Activated T-cell treated with anti-CD3 and anti-CD28 coated beads, Interleukin-2, amount 50 U/mL, for 72 hours (primary cell): Measurements from ENCODE around the gene ASTL. TPM values are rescaled to one million over a fixed set of nuclear protein-coding genes. Genes with fewer than 3 reads are reported as not detected.

Experiments
- ATAC-seq, 2 donors: fragments of 150-1000 bp; cut with Tn5 transposase; replicated peaks in 1 of 2; 2 replicates each; pipeline ENCODE4 v1.10.0; 2021; ENCODE audit warnings: moderate library complexity in 2 of 2, mild to moderate bottlenecking in 1 of 2
- DNase-seq, 2 donors: peaks; one replicate each; pipeline ENCODE4 v3.0.0; 2021 to 2022; ENCODE audit warnings: mixed read lengths in 1 of 2
- H3K27ac Mint-ChIP-seq: one replicate; pipeline ENCODE4 v1.8.0; 2022; ENCODE audit warnings: mild to moderate bottlenecking, moderate library complexity, mixed read lengths
- H3K27me3 Mint-ChIP-seq: one replicate; pipeline ENCODE4 v1.8.0; 2022; ENCODE audit warnings: low read depth, mixed read lengths
- H3K36me3 Mint-ChIP-seq, 2 donors: one replicate each; pipeline ENCODE4 v1.8.0; 2022; ENCODE audit warnings: mixed read lengths in 2 of 2, mild to moderate bottlenecking in 1 of 2; ENCODE audit not compliant: insufficient read depth in 2 of 2
- H3K4me1 Mint-ChIP-seq: one replicate; pipeline ENCODE4 v1.8.0; 2022; ENCODE audit warnings: low read depth, mixed read lengths
- H3K4me3 Mint-ChIP-seq, 2 donors: one replicate each; pipeline ENCODE4 v1.8.0; 2022; ENCODE audit warnings: mild to moderate bottlenecking in 2 of 2, mixed read lengths in 2 of 2, moderate library complexity in 2 of 2
- H3K9me3 Mint-ChIP-seq, 2 donors: one replicate each; pipeline ENCODE4 v1.8.0; 2022; ENCODE audit warnings: mixed read lengths in 2 of 2
- total RNA-seq, 2 donors: library from RNA; stranded (reverse); gene quantifications; one replicate each; pipeline ENCODE4 v1.2.3, GENCODE V29; 2022

ASTL gene
- total RNA-seq, 2 donors from 2014 or later, result 8.1 to 9.1 TPM

DNA sequence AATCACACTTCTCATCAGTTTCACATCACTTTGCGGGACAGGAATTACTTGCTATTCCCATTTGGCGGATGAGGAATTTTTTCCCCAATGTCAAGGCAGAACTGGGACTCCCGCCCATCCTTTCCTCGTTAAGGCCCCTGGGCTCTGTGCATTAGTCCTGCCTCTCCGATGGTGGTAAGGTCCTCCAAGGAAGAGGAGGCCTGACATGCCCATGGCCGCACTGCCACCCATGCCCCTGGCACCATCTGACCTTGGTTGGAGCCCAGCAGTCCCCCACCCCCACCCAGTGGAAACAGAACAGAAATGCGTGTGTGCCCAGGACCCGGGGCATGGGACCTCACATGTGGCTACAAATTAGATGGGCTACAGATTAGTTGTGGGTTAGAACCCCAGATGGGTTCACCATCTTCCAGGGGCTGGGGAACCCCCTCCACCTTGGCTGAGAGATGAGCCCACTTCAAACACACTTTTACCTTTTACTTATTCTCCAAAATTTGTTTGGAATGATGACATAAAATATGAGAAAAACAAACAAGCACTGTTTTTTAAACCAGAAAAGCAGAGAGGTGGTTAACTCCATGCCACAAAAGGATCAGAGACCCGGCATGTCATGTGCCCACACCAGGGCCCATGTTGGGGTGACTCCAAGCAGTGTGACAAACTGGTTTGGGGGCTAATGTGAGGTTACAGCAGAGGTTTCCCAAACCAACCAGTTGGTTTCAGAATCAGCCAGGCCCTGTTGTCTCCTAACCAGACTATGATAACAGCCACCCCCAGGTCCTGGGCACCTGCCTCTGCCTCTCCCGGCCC is 17.9 kb upstream of the ASTL start:
- DNase-seq (peak; percentile 82 to 88), ATAC-seq (peak; percentile 45 to 65)
- Mint-ChIP-seq H3K4me3 (peak overlapping the region; percentile 78 to 85), H3K9me3 (peaks cover 3% of the 10 kb centered on the region in 2 donors), H3K27ac (peak overlapping the region; percentile 96), H3K4me1 (peaks cover 94% of the 10 kb centered on the region), H3K27me3 (no peaks in the 10 kb centered on the region), H3K36me3 (peaks cover 2 to 4% of the 10 kb centered on the region in 2 donors)

DNA sequence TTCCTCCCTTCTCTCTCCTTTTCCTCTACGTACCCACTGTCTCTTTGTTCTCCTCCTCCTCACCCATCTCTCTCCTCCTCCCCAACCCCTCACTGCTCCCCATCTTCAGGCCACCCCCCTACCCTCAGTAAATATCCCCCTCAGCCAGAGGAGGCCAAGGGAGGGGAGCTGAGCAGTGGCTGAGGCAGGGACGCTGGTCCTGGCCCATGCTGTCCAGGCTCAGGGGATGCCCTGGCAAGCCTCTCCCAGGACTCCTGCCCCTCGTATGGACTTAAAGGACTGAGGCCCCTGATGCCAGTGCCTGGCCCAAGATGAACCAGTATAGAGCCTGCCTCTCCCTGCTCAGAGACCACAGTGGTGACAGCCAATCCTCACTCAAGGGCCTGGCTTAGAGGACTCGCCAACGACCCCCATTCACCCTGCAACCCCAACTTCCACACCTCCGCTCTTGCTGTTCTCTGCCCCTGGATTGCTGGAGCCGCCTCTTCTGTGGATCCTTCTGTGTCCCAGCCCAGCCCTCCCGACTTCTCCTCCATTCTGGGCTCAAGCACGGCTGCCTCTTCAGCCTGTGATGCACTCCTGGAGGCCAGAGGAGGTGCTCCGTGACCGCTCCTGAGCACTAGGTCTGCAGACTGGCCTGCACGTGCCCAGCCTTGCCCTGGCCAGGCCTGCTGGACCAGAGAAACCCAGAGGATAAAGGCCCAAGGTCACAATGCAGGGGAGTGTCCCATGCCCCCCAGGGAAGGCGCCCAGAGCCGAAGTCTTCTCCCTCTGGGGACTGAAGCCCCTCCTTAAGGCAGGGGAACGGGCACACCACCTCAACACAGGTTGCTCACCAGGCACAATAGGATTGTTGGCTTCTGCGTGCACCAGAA is 16.4 kb upstream of the ASTL start:
- Mint-ChIP-seq H3K27me3 (no peaks in the 10 kb centered on the region), H3K4me3 (no peak overlapping the region), H3K36me3 (no peaks in the 10 kb centered on the region), H3K4me1 (peaks cover 97% of the 10 kb centered on the region), H3K9me3 (no peaks in the 10 kb centered on the region), H3K27ac (no peak overlapping the region)
- ATAC-seq (no peak), DNase-seq (no peak)

DNA sequence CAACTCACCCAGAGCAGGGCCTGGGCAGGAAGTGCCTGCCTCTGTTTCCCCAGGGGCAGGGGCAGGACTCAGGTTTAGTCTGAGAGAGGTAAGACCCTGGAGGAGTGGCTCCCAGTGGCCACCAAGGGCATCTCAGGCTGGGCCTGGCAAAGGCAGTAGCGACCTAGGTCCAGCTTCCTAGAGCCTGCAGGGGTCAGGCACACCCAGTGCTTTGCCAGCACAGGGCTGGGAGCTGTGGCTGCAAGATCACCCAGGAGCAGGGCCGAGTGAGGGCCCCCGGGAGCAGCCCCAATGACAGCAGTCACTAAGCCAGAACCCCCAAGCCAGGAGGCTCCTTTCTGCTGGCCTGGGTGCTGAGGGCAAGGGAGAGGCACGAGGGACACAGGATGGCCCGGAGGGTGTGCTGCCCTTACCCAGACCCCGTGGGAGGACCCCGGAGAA is 15.7 kb upstream of the ASTL start:
- no peak for ATAC-seq
- no peak overlapping the region for H3K27ac Mint-ChIP-seq
- H3K36me3 Mint-ChIP-seq, result no peaks in the 10 kb centered on the region
- no peaks in the 10 kb centered on the region for H3K9me3 Mint-ChIP-seq
- H3K4me1 Mint-ChIP-seq, result peaks cover 97% of the 10 kb centered on the region
- peak overlapping the region in 1 of 2 donors; percentile 1 for H3K4me3 Mint-ChIP-seq
- H3K27me3 Mint-ChIP-seq, result no peaks in the 10 kb centered on the region
- no peak for DNase-seq

DNA sequence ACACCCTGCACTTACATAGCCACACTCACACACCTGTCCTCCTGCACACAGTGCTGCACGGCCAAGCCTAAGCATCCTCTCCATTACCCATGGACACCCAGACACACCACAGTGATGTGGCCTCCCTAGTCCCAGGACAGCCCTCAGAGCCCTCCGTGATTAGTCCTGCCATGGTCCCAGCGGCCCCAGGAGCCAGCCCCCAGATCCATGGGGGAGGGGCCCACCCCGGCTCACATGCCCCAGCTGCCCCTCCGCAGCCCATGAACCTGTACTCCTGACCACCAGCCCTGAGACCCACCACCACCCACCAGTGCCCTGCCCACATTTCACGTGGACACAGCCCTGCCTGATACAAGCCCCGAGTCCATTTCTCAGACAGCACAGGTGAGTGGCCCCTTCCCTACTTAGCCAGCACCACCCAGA is 15.0 kb upstream of the ASTL start:
- H3K4me3 Mint-ChIP-seq, result no peak overlapping the region

DNA sequence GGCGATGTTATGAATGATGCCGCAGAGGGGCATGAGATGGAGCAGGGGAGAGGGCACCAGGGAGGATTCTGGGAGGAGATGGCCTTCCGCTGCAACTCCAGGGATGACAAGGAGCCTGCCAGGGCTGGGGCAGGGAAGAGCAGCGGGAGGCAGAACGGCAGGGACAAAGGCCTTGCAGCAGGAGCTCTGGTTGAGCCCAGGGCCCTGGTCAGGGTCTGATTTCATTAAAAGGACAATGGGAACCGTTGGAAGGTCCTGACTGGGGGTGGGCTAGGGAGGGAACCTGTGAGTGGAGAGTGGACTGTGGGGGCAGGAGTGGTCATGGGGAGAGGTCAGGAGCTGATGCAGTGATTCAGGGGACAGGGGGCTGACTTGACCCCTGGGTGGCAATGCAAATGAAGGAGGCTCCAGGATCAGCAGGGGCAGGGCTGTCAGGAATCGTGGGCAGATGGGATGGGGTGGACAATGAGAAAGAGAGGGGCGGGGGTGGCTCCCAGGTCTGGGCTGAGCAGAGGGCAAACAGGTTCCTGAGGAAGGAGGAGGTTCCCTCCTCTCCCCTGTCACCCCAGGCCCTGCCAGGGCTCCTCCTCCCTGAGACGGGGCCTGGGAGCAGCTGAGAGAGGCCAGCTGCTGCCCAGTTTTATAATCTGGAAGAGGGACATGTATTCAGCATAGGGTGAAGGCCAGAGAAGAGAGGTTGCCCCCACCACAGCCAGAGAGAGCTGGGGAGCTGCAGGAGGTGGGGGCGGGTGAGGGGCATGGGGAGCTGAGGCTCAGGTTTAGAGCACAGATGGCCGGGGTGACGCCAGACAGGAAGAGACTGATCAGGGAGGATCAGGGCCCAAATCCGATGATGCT is 14.2 kb upstream of the ASTL start:
- H3K36me3 Mint-ChIP-seq, result no peaks in the 10 kb centered on the region
- peaks cover 97% of the 10 kb centered on the region for H3K4me1 Mint-ChIP-seq
- no peaks in the 10 kb centered on the region for H3K9me3 Mint-ChIP-seq
- H3K27ac Mint-ChIP-seq, result no peak overlapping the region
- no peak for DNase-seq
- no peaks in the 10 kb centered on the region for H3K27me3 Mint-ChIP-seq
- ATAC-seq, result no peak
- no peak overlapping the region for H3K4me3 Mint-ChIP-seq

More for the DNA sequence above, 15.0 kb upstream of the ASTL start:
- H3K36me3 Mint-ChIP-seq, result no peaks in the 10 kb centered on the region
- H3K9me3 Mint-ChIP-seq, result no peaks in the 10 kb centered on the region
- no peaks in the 10 kb centered on the region for H3K27me3 Mint-ChIP-seq
- no peak for DNase-seq
- peaks cover 97% of the 10 kb centered on the region for H3K4me1 Mint-ChIP-seq
- no peak overlapping the region for H3K27ac Mint-ChIP-seq
- ATAC-seq, result no peak

DNA sequence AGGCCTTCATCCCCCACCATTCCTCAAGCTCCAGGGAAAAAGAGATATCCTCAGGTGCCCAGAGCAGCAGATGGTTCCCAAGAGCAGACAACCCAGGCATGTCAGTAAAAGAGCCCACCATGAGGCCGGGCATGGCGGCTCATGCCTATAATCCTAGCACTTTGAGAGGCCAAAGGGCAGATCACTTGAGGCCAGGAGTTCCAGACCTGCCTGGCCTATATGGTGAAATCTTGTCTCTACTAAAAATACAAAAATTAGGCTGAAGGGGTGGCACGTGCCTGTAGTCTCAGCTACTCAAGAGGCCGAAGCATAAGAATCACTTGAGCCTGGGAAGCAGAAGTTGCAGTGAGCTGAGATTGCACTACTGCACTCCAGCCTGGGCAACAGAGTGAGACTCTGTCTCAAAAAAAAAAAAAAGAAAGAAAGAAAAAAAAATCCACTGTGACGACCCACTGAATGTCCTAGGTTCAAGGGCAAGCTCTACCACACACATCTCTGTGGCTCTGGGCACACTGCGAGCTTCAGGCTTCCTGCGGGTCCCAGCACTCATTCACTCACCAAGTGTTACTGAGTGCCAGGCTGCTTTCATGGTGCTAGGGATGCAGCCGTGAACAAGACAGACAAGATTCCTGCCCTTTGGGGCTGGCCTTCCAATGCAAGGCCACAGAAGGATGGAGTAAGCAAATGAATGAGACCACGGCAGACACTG is 13.4 kb upstream of the ASTL start:
- Mint-ChIP-seq H3K36me3 (no peaks in the 10 kb centered on the region), H3K4me3 (no peak overlapping the region), H3K27ac (peak overlapping the region; percentile 3), H3K4me1 (peaks cover 97% of the 10 kb centered on the region), H3K27me3 (no peaks in the 10 kb centered on the region), H3K9me3 (no peaks in the 10 kb centered on the region)
- DNase-seq (no peak), ATAC-seq (no peak)

DNA sequence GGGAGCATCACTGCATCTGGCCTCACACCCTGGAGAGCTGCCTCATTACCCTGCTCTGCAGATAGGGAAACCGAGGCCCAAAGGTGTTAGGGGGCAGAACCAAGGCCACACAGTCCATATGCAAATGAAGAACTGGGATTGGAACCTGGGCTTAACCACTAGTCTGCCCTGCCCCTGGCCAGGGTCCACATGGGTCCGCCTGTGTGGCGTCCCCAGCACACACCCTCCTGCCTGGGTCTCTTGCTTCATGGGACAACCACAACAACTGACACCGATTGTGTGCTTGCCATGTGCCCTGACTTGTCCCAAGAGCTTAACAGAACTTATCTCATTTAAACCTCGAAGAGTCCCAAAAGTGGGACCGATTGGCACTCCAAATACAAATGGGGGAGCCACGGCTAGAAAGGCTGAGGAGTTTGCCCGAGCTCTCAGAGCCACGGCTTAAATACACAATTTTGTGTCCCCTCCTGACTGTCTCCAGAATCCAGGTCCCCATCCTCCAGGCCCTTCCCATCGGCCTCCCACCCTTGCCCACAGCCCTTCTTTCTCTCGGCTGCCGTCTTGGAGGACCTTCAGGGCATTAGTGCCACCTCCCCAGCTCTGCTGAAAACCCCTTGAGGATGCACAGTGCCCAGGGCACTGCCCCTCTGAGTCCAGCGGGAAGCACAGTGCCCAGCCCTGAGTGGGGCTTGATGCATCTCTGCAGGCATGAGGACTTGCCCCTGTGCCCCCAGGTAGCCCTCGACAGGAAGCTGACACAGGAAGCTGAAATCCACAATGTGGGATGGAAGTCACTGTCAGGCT is 12.7 kb upstream of the ASTL start:
- Mint-ChIP-seq H3K27ac (peak overlapping the region; percentile 3), H3K27me3 (no peaks in the 10 kb centered on the region), H3K36me3 (no peaks in the 10 kb centered on the region), H3K9me3 (no peaks in the 10 kb centered on the region), H3K4me3 (no peak overlapping the region), H3K4me1 (peaks cover 96% of the 10 kb centered on the region)
- no peak for DNase-seq
- ATAC-seq, result no peak

DNA sequence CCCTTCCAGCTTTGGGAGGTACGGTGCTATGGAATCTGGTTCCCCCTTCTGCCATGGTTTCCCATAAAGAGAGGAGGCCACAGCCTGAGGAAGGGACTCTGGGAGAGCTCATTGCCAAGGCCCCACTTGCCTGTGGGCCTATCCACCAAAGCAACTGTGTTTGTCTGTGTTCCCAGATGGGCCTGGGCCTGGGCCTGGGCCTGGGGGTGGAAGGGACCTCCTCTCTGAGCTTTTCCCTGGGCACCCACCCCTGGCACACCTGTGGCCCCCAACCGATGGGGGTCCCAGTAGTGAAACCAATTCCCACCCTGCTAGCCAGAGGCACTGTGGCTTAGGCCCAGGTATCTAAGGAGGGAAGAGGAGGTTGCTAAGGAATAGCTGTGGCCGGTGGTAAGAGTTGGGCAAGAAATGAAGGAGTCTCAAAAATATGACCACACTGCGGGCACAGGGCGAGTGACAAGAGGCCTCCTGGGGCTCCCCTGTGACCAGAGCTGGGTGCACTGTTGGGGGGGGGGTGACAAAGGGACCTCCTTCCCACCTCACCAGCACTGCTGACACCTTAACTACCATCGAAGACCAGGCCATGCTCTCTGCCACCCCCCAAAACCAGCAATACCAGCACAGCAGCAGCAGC is 11.8 kb upstream of the ASTL start:
- no peak for DNase-seq
- ATAC-seq, result no peak
- Mint-ChIP-seq H3K27me3 (no peaks in the 10 kb centered on the region), H3K4me1 (peaks cover 92% of the 10 kb centered on the region), H3K36me3 (no peaks in the 10 kb centered on the region), H3K9me3 (no peaks in the 10 kb centered on the region), H3K27ac (no peak overlapping the region), H3K4me3 (no peak overlapping the region)

DNA sequence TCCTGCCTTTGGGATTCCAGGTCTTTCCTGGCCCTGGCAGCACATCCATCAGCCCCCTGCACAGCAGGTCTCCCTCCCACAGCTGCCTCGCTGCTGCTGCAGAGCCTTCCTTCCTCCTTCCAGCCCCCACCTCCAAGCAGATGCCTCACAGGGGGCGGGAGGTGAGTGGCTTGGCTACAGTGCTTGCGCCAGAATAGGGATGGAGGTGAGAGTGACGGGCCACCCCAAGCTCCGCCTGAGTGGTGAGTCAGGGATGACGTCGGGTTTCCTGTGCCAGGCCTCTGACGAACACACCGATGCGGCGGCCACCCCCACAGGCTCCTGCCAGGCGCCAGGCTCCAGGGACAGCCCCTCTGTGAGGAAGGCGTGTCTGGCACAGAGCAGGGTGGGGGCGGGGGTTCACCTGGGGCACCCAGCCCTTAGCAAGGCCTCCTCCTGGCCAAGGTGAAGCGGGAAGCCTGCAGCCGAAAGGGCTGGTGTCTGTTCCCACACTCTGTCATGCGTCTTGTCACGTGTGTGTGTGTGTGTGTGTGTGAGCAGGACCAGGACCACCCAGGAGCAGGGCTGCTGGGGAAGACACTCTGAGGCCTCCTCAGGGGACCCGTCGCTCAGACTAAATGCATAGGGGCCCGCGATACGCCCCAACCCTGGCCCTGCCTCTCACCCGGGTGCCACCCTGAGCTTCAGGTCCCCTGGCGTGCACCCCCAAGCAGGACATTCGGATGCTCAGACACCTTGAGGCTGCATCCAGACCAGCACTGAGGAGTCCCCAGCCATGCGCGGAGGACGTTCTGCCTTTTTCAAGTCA is 10.3 kb upstream of the ASTL start:
- no peaks in the 10 kb centered on the region for H3K27me3 Mint-ChIP-seq
- H3K4me3 Mint-ChIP-seq, result peak overlapping the region; percentile 76 to 94
- DNase-seq (peak; percentile 97 to 98), ATAC-seq (peak; percentile 57 to 67)
- peak overlapping the region; percentile 95 for H3K27ac Mint-ChIP-seq
- H3K36me3 Mint-ChIP-seq, result peaks cover 8 to 10% of the 10 kb centered on the region in 2 donors
- H3K9me3 Mint-ChIP-seq, result no peaks in the 10 kb centered on the region
- H3K4me1 Mint-ChIP-seq, result peaks cover 81% of the 10 kb centered on the region

DNA sequence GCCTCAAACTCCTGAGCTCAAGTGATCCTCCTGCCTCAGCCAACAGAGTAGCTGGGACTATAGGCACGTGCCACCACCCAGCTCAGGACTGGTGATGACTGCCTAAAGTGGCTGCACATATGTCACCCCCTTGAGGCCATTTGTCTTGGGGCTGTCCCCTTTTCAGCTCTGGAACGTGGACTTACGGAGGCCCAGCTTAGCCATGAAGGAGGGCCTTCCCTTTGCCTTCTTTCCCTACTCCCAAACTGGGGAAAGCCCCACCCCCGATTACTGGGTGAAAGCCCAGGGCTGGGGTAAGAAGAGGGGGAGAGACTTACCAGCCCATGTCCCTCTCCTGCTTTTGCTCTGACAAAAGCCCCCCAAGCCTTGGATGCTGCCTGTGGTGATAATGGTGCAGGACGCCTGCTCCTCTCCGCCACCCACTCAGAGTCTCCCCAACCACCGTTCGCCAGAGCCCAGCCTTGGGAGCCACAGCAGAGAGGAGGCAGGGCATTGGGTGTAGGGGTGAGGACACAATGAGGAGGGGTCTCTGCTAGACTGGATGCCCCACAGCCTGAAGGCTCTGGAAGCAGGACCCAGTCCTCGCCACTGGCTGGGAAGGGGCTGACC is 9.4 kb upstream of the ASTL start:
- peak overlapping the region; percentile 76 to 94 for H3K4me3 Mint-ChIP-seq
- ATAC-seq, result no peak
- H3K36me3 Mint-ChIP-seq, result peaks cover 13 to 15% of the 10 kb centered on the region in 2 donors
- peak; percentile 51 to 55 for DNase-seq
- peak overlapping the region; percentile 95 for H3K27ac Mint-ChIP-seq
- no peaks in the 10 kb centered on the region for H3K27me3 Mint-ChIP-seq
- H3K4me1 Mint-ChIP-seq, result peaks cover 73% of the 10 kb centered on the region
- no peaks in the 10 kb centered on the region for H3K9me3 Mint-ChIP-seq
